ENCODE results near the gene SLC9B1. TPM values are rescaled to one million over a fixed set of nuclear protein-coding genes. Genes with fewer than 3 reads are reported as not detected.
A peak's percentile ranks its signal among the peaks of the same experiment; 100 is the strongest.

The SLC9B1 gene
- total and polyA plus RNA-seq, 4 experiments from 2014 or later = 2.0 to 5.2 (median 3.7) TPM

- CTCF ChIA-PET (ENCODE audit: partially characterized antibody) = interaction anchor here (0.8 kb wide), 1 partner anchor 150 kb away, joined by 3 read pairs; no protein-coding TSS in a partner anchor
- POLR2A ChIA-PET (ENCODE audit: partially characterized antibody) = interaction anchor here (1.1 to 1.2 kb wide), 2 partner anchors 10 to 31 kb away, joined by 3 to 4 read pairs; partner anchors contain the start of genes CISD2 and UBE2D3
- H3K27me3 Mint-ChIP-seq = no peaks in the 10 kb centered on the region
- H3K4me3 Mint-ChIP-seq = no peak overlapping the region
- intact Hi-C loops (cut with micrococcal nuclease) = no loop called here
- Histone ChIP-seq H3K9me3 (ENCODE audit: control insufficient read depth in 1 of 2, low read length in 2 of 2) (peaks cover 4 to 5% of the 10 kb centered on the region in 2 donors), H3K27me3 (ENCODE audit: insufficient read depth, low read length) (no peaks in the 10 kb centered on the region), H3K27ac (ENCODE audit: low read depth, low read length) (no peak overlapping the region), H3K4me1 (ENCODE audit: insufficient read depth, low read length) (peaks cover 2% of the 10 kb centered on the region), H3K36me3 (ENCODE audit: insufficient read depth, low read length) (no peaks in the 10 kb centered on the region), H3K4me3 (ENCODE audit: low read length in 2 of 2) (no peak overlapping the region)
- H3K27ac Mint-ChIP-seq = peak overlapping the region in 1 of 7 donors; percentile 43
- peaks cover 0 to 2% (median under 1%) of the 10 kb centered on the region in 4 donors for H3K4me1 Mint-ChIP-seq
- no peak for DNase-seq
- peaks cover 0 to 23% (median 21%) of the 10 kb centered on the region in 8 donors for H3K9me3 Mint-ChIP-seq
- peaks cover 11 to 14% of the 10 kb centered on the region in 2 donors for H3K36me3 Mint-ChIP-seq
These were observed 160.6 kb downstream of the SLC9B1 start for GRCh38 chr4:102858828-102859464.

Other genes with a start within 250 kb of the SLC9B1 start
- gene UBE2D3, start 192.2 kb downstream of the SLC9B1 start, total RNA-seq = 100 to 1,000 TPM; 337 to 339 TPM
- gene UBE2D3, start 192.2 kb downstream of the SLC9B1 start, polyA plus RNA-seq = 100 to 1,000 TPM; 473 to 768 TPM
- gene CISD2, start 150.7 kb downstream of the SLC9B1 start, total RNA-seq = 10 to 100 TPM; 18.5 to 22.0 TPM
- 10 to 100 TPM; 31.2 to 54.9 TPM for gene CISD2, start 150.7 kb downstream of the SLC9B1 start, polyA plus RNA-seq
- 10 to 100 TPM; 17.1 to 19.7 TPM for gene SLC9B2, start 57.1 kb upstream of the SLC9B1 start, total RNA-seq
- 10 to 100 TPM; 15.9 to 16.3 TPM for gene SLC9B2, start 57.1 kb upstream of the SLC9B1 start, polyA plus RNA-seq
- 10 to 100 TPM; 20.1 to 20.5 TPM for gene BDH2, start 80.1 kb upstream of the SLC9B1 start, total RNA-seq
- 10 to 100 TPM; 24.2 to 25.3 TPM for gene BDH2, start 80.1 kb upstream of the SLC9B1 start, polyA plus RNA-seq
- 1 to 10 TPM in 1 of 2 experiments, under 1 TPM in 1; 0.67 to 1.5 TPM for gene CENPE, start 178.6 kb upstream of the SLC9B1 start, total RNA-seq
- under 1 TPM in 1 of 2 donors, not detected in 1; 0.77 TPM for gene CENPE, start 178.6 kb upstream of the SLC9B1 start, polyA plus RNA-seq

Measured in CD4-positive, alpha-beta memory T cell (primary cell).